Kidney (tissue), 22 donors: ENCODE measurements around the gene IRF6. TPM values are rescaled to one million over a fixed set of nuclear protein-coding genes. Genes with fewer than 3 reads are reported as not detected.

Experiments
- DNase-seq, 5 donors: peaks; one replicate each; pipeline ENCODE4 v3.0.0-alpha.2; 2013 to 2020
- FAIRE-seq: peaks from 2 replicates; lab custom pipeline; 2012; peaks lifted over from hg19 to GRCh38; lab: Jason Lieb, UNC
- H3K27ac ChIP-seq, 2 donors: one replicate each; pipeline ENCODE4 v1.7.0; 2013; ENCODE audit warnings: low read depth in 2 of 2, low read length in 2 of 2, inconsistent platforms in 1 of 2
- H3K27me3 ChIP-seq: one replicate; pipeline ENCODE4 v1.7.1; 2013; ENCODE audit warnings: low read length, inconsistent platforms; ENCODE audit not compliant: control insufficient read depth, insufficient read depth
- H3K36me3 ChIP-seq, 3 donors: one replicate each; pipeline versions ENCODE4 v1.7.0 to v1.7.1; 2013; ENCODE audit warnings: low read length in 3 of 3, control low read depth in 1 of 3, inconsistent platforms in 1 of 3; ENCODE audit not compliant: insufficient read depth in 3 of 3, control insufficient read depth in 2 of 3
- H3K4me1 ChIP-seq, 3 donors: one replicate each; pipeline versions ENCODE4 v1.7.0 to v1.7.1; 2013; ENCODE audit warnings: low read length in 3 of 3, inconsistent platforms in 1 of 3, low read depth in 1 of 3; ENCODE audit not compliant: control insufficient read depth in 2 of 3, insufficient read depth in 2 of 3
- H3K4me3 ChIP-seq, 3 donors: one replicate each; pipeline versions ENCODE4 v1.7.0 to v1.8.1; 2013; ENCODE audit warnings: low read length in 3 of 3, control low read depth in 1 of 3, inconsistent platforms in 1 of 3
- H3K9ac ChIP-seq, 3 donors: one replicate each; pipeline versions ENCODE4 v1.7.0 to v1.7.1; 2013; ENCODE audit warnings: low read length in 3 of 3, control low read depth in 1 of 3, inconsistent platforms in 1 of 3
- H3K9me3 ChIP-seq, 3 donors: one replicate each; pipeline versions ENCODE4 v1.7.0 to v1.7.1; 2013; ENCODE audit warnings: low read length in 3 of 3, control low read depth in 1 of 3, inconsistent platforms in 1 of 3; ENCODE audit not compliant: control insufficient read depth in 2 of 3, insufficient read depth in 1 of 3
- CTCF ChIP-seq: IDR thresholded peaks from 3 replicates; pipeline ENCODE4 v1.5.1; 2012; ENCODE audit warnings: mild to moderate bottlenecking, moderate library complexity, borderline replicate concordance; ENCODE audit not compliant: insufficient read depth; ENCODE audit errors: extremely low read depth
- intact Hi-C: fragments of 100-400 bp; cut with DNase I; formaldehyde crosslinking; loops from one replicate; pipeline ENCODE4 v1.11.1; 2022
- long read RNA-seq, 10 donors: library from polyadenylated mRNA in 1 of 10; unstranded in 1 of 10; transcript quantifications; one replicate each; pipeline ENCODE4 v2.0.0 and lab custom pipeline, GENCODE V29; 2021 to 2026
- polyA plus RNA-seq: library from polyadenylated mRNA; stranded (reverse); fragments of 350-450 nt; fragmentation: Illumina TruSeq; extraction: RNeasy Lipid Tissue Mini Kit (QIAGEN cat#74804); gene quantifications from one replicate; pipeline ENCODE4 v1.2.3, GENCODE V29; 2014; ENCODE audit warnings: low read depth, low replicate concordance; ENCODE audit not compliant: insufficient read depth
- total RNA-seq: library from RNA; stranded (reverse); fragmentation: NEBNext Ultra II Directional; extraction: Animal tissue kit (Norgen Biotek cat#: 25700); gene quantifications from one replicate; pipeline ENCODE4 v1.2.1, GENCODE V29; 2021
- donor health status: control.
- donor health status: control.
- donor health status: control.
- donor health status: control.
- donor health status: control.
- donor health status: DM: yes; HTN: yes; CAD: no.
- donor health status: Normal renal cell carcinoma (clear cell type).

IRF6 gene
- total RNA-seq: 37.1 TPM
- 24.0 TPM for polyA plus RNA-seq
- long read RNA-seq, donor 1: 0 reads
- long read RNA-seq, donor 2, full-length matches to known transcripts: 9 of 9 reads
- long read RNA-seq, donor 2, partial matches to known transcripts: 0 of 9 reads
- long read RNA-seq, donor 2, other reads (novel, unspliced or antisense): 0 of 9 reads
- long read RNA-seq, donor 3, full-length matches to known transcripts: 8 of 16 reads
- long read RNA-seq, donor 3, partial matches to known transcripts: 8 of 16 reads
- long read RNA-seq, donor 3, other reads (novel, unspliced or antisense): 0 of 16 reads
- long read RNA-seq, donor 4, full-length matches to known transcripts: 12 of 12 reads
- long read RNA-seq, donor 4, partial matches to known transcripts: 0 of 12 reads
- long read RNA-seq, donor 4, other reads (novel, unspliced or antisense): 0 of 12 reads
- long read RNA-seq, donor 5, full-length matches to known transcripts: 1 of 1 reads
- long read RNA-seq, donor 5, partial matches to known transcripts: 0 of 1 reads
- long read RNA-seq, donor 5, other reads (novel, unspliced or antisense): 0 of 1 reads
- long read RNA-seq, donor 6, full-length matches to known transcripts: 1 of 1 reads
- long read RNA-seq, donor 6, partial matches to known transcripts: 0 of 1 reads
- long read RNA-seq, donor 6, other reads (novel, unspliced or antisense): 0 of 1 reads
- long read RNA-seq, donor 7, full-length matches to known transcripts: 27 of 41 reads
- long read RNA-seq, donor 7, partial matches to known transcripts: 7 of 41 reads
- long read RNA-seq, donor 7, other reads (novel, unspliced or antisense): 7 of 41 reads
- long read RNA-seq, donor 8, full-length matches to known transcripts: 7 of 7 reads
- long read RNA-seq, donor 8, partial matches to known transcripts: 0 of 7 reads
- long read RNA-seq, donor 8, other reads (novel, unspliced or antisense): 0 of 7 reads
- long read RNA-seq, donor 9, full-length matches to known transcripts: 3 of 3 reads
- long read RNA-seq, donor 9, partial matches to known transcripts: 0 of 3 reads
- long read RNA-seq, donor 9, other reads (novel, unspliced or antisense): 0 of 3 reads
- long read RNA-seq, donor 10, full-length matches to known transcripts: 3 of 9 reads
- long read RNA-seq, donor 10, partial matches to known transcripts: 6 of 9 reads
- long read RNA-seq, donor 10, other reads (novel, unspliced or antisense): 0 of 9 reads

DNA sequence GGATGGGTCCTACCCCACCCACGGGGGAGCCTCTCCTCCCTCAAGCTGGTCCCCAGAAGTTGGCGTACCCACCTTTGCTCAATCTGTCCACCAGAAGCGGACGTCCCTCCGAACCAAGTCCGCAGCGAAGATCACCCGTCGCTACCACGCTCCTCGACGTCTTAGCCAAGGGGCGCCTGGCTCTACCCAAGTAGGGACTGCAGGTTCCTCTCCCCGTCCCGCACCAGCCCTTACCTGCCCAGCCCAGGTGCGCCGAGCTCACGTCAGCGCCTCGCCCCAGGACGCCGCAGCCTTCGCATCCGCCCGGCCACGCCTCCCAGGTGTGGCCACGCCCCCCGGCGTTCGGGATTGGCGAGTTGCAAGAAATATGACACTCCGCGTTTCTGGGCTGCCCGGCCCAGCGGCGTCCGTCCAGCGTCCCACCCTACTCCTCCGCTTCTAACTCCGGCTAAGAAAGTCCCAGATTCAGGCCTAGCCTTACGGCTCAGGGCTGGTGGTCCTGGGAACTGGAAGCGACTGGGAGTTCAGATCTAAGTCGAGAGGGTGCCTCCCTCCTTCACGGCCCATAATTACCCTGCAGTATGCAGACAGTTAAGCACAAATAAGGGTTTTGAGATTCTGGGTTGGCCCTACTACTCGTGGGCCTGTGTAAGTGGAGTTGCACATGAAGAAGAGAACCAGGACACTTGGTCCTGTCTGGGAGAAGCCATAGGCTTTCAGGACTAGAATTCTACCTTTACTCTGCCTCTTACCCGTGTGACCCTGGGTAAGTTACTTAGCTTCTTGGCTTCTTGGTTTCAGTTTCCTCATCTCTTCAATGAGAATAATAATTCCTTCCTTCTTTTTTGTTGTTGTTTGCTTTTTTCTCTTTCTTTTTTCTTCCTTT is at the start of gene IRF6:
Gene IRF6 (minus strand): TSS at position 268 of the 886 bp plus-strand sequence. CDS start 4,729 bp downstream, outside the sequence.
- Histone ChIP-seq H3K36me3 (no peaks in the 10 kb centered on the region), H3K4me3 (peak within 1 kb of the TSS; percentile 74 to 94 (median 84)), H3K27ac (peak within 1 kb of the TSS; percentile 85 to 90), H3K9ac (peak within 1 kb of the TSS; percentile 64 to 93 (median 90)), H3K4me1 (peaks cover 0 to 8% (median 3%) of the 10 kb centered on the region in 3 donors), H3K27me3 (no peaks in the 10 kb centered on the region), H3K9me3 (no peaks in the 10 kb centered on the region)
- DNase-seq (peak; percentile 94 to 97 (median 95)), FAIRE-seq (peak; percentile 50)
- TF ChIP-seq CTCF: no peak
- intact Hi-C loops: no loop called here

DNA sequence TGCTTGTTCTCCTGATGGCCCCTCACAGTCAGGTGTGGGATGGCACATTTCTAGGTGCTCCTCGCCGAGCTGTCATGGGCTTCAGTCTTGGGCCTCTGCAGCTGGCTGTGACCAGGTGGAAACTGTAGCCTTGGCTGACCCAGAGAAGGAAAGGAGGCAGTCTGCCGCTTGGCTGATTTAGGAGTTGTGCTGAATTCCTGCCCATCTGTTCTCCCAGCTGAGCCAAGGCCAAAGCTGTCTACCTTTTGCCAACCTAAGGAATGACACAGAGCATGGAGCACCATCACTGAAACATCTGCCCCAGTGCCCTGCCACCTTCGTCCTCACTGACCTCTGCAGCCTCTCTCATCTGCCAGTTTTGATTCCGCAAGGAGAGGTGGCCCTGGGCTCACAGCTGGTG is 49.7 kb upstream of the IRF6 start:
- intact Hi-C loops: no loop called here
- peaks cover 3 to 25% (median 14%) of the 10 kb centered on the region in 3 donors for H3K36me3 ChIP-seq
- H3K27ac ChIP-seq: no peak overlapping the region
- TF ChIP-seq CTCF: no peak
- no peaks in the 10 kb centered on the region for H3K9me3 ChIP-seq
- no peaks in the 10 kb centered on the region for H3K4me1 ChIP-seq
- DNase-seq (no peak), FAIRE-seq (no peak)
- no peak overlapping the region for H3K9ac ChIP-seq
- H3K27me3 ChIP-seq: no peaks in the 10 kb centered on the region
- no peak overlapping the region for H3K4me3 ChIP-seq

DNA sequence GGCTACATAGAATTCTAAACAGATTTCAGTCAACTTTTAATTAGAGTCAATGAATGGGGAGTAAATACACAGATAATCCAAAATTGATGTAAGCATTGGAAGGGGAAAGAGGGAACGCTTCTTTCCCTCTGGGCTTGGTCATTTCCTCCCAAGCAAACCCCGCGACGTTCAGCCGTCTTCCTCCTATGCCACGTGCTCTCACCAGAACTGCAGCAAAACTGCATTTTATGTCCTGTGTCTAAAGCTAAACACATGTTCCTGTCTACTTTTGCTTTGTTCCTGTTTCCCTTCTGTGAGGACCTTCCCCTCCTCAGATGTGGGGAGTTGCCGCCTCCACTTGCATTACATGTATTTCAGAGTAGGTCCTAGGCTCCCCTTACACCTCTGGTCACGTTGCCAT is 49.1 kb upstream of the IRF6 start:
- Histone ChIP-seq H3K4me1 (no peaks in the 10 kb centered on the region), H3K9ac (no peak overlapping the region), H3K4me3 (no peak overlapping the region), H3K27me3 (no peaks in the 10 kb centered on the region), H3K9me3 (no peaks in the 10 kb centered on the region), H3K36me3 (peaks cover 3 to 25% (median 14%) of the 10 kb centered on the region in 3 donors), H3K27ac (no peak overlapping the region)
- no peak for TF ChIP-seq CTCF
- intact Hi-C loops: no loop called here
- DNase-seq (no peak), FAIRE-seq (no peak)
